ENCODE measurements around the gene GJC3.
"Not testable (repeated sequence)": the region's sequence is repeated elsewhere in the genome, so short reads cannot be mapped to it uniquely, and the experiment has no call there.

Gene GJC3

GRCh38 chr7:99928994-99929729 is at the start of gene GJC3:
GJC3 (minus strand) TSS chr7:99929620; CDS start chr7:99929620, 0 bp downstream.
- no peak for DNase-seq

- no peak for DNase-seq
These were observed 47.2 kb upstream of the GJC3 start for GRCh38 chr7:99976626-99977025.

- DNase-seq = no peak
These were observed 46.5 kb upstream of the GJC3 start, which contains the start of gene AZGP1 for GRCh38 chr7:99975782-99976521. AZGP1 (minus strand) TSS chr7:99976031; CDS start chr7:99976020, 11 bp downstream.

- no peak for DNase-seq
These were observed 45.3 kb upstream of the GJC3 start for GRCh38 chr7:99974681-99975080.

GRCh38 chr7:99973817-99974216 is 44.4 kb upstream of the GJC3 start:
- DNase-seq = not testable (repeated sequence)

GRCh38 chr7:99971242-99971641 is 41.8 kb upstream of the GJC3 start:
- DNase-seq = no peak

- not testable (repeated sequence) for DNase-seq
These were observed 40.4 kb upstream of the GJC3 start for GRCh38 chr7:99969813-99970212.

GRCh38 chr7:99969298-99969697 is 39.9 kb upstream of the GJC3 start:
- no peak for DNase-seq

GRCh38 chr7:99958564-99959227 is 29.3 kb upstream of the GJC3 start:
- DNase-seq = no peak

GRCh38 chr7:99955247-99955646 is 25.8 kb upstream of the GJC3 start:
- no peak for DNase-seq

- DNase-seq = not testable (repeated sequence)
These were observed 25.2 kb upstream of the GJC3 start for GRCh38 chr7:99954643-99955042.

- DNase-seq = no peak
These were observed 24.2 kb upstream of the GJC3 start for GRCh38 chr7:99953649-99954048.

- not testable (repeated sequence) for DNase-seq
These were observed 23.2 kb upstream of the GJC3 start for GRCh38 chr7:99952649-99953048.

- DNase-seq = not testable (repeated sequence)
These were observed 21.4 kb upstream of the GJC3 start for GRCh38 chr7:99950819-99951218.

- no peak for DNase-seq
These were observed 20.3 kb upstream of the GJC3 start for GRCh38 chr7:99949645-99950228.

- no peak for DNase-seq
These were observed 18.2 kb upstream of the GJC3 start for GRCh38 chr7:99947608-99948007.

GRCh38 chr7:99944497-99945070 is 15.2 kb upstream of the GJC3 start:
- DNase-seq = no peak

GRCh38 chr7:99943641-99944496 is 14.4 kb upstream of the GJC3 start:
- no peak for DNase-seq

GRCh38 chr7:99938296-99938695 is 8.9 kb upstream of the GJC3 start:
- no peak for DNase-seq

- not testable (repeated sequence) for DNase-seq
These were observed 5.6 kb upstream of the GJC3 start for GRCh38 chr7:99935009-99935408.

- DNase-seq = no peak
These were observed 956 bp upstream of the GJC3 start for GRCh38 chr7:99930376-99930775.

- DNase-seq = no peak
These were observed 272 bp upstream of the GJC3 start for GRCh38 chr7:99929730-99930053.
